Mesothelial cell of epicardium (in vitro differentiated cells): ENCODE results near the gene ZBTB8A. TPM values are rescaled to one million over a fixed set of nuclear protein-coding genes. Genes with fewer than 3 reads are reported as not detected.
A peak's percentile ranks its signal among the peaks of the same experiment; 100 is the strongest.

Experiments
- DNase-seq, 2 experiments: peaks; one replicate each; pipeline ENCODE4 v3.0.0; 2021; ENCODE audit warnings: low spot score in 2 of 2; ENCODE audit not compliant: unreplicated experiment in 2 of 2
- H3K27ac Mint-ChIP-seq: 2 replicates; pipeline ENCODE4 v1.8.0; 2021; ENCODE audit warnings: mixed read lengths
- H3K27me3 Mint-ChIP-seq: 2 replicates; pipeline ENCODE4 v1.8.0; 2021; ENCODE audit warnings: low read depth, mixed read lengths
- H3K36me3 Mint-ChIP-seq: 2 replicates; pipeline ENCODE4 v1.8.0; 2021; ENCODE audit warnings: mixed read lengths
- H3K4me1 Mint-ChIP-seq: 2 replicates; pipeline ENCODE4 v1.8.0; 2021; ENCODE audit warnings: mixed read lengths
- H3K4me3 Mint-ChIP-seq: 2 replicates; pipeline ENCODE4 v1.8.0; 2021; ENCODE audit warnings: mild to moderate bottlenecking, moderate library complexity, mixed read lengths
- H3K9me3 Mint-ChIP-seq: 2 replicates; pipeline ENCODE4 v1.8.0; 2021; ENCODE audit warnings: mixed read lengths
- CTCF ChIP-seq: fragments of 200-600 bp; sonication (generic); IDR thresholded peaks from one replicate; pipeline ENCODE4 v1.5.0; 2021; ENCODE audit warnings: antibody characterized with exemption; ENCODE audit not compliant: unreplicated experiment
- total RNA-seq: library from RNA; stranded (reverse); gene quantifications from 3 replicates; pipeline ENCODE4 v1.2.1, GENCODE V29; 2021

ZBTB8A gene
- 14.8 to 16.2 TPM (median 14.9 TPM) in 3 replicates for total RNA-seq

- no peaks in the 10 kb centered on the region for H3K9me3 Mint-ChIP-seq
Measured at GRCh38 chr1:32538887-32539583, at the start of gene ZBTB8A. Gene ZBTB8A, plus strand, starts transcription at chr1:32539427. Its CDS starts 53,505 bp downstream, at chr1:32592932.

GRCh38 chr1:32489774-32490454 is 49.3 kb upstream of the ZBTB8A start:
- no peak for DNase-seq
- Mint-ChIP-seq H3K36me3 (peaks cover 17% of the 10 kb centered on the region), H3K9me3 (no peaks in the 10 kb centered on the region), H3K27me3 (no peaks in the 10 kb centered on the region), H3K4me1 (peaks cover 49% of the 10 kb centered on the region), H3K4me3 (no peak overlapping the region), H3K27ac (peak overlapping the region; percentile 74)
- TF ChIP-seq CTCF = no peak

More at GRCh38 chr1:32538887-32539583, at the start of gene ZBTB8A:
- Mint-ChIP-seq H3K4me3 (peak within 1 kb of the TSS; percentile 87), H3K4me1 (peaks cover 28% of the 10 kb centered on the region), H3K27ac (peak within 1 kb of the TSS; percentile 95), H3K36me3 (peaks cover 2% of the 10 kb centered on the region), H3K27me3 (no peaks in the 10 kb centered on the region)
- TF ChIP-seq CTCF = no peak
- peak; percentile 20 to 63 for DNase-seq

GRCh38 chr1:32491386-32491785 is 47.8 kb upstream of the ZBTB8A start:
- H3K4me1 Mint-ChIP-seq = peaks cover 47% of the 10 kb centered on the region
- H3K27ac Mint-ChIP-seq = peak overlapping the region; percentile 19
- no peak for DNase-seq
- no peak for TF ChIP-seq CTCF
- peaks cover 10% of the 10 kb centered on the region for H3K36me3 Mint-ChIP-seq
- no peak overlapping the region for H3K4me3 Mint-ChIP-seq
- H3K9me3 Mint-ChIP-seq = no peaks in the 10 kb centered on the region
- no peaks in the 10 kb centered on the region for H3K27me3 Mint-ChIP-seq

- no peaks in the 10 kb centered on the region for H3K9me3 Mint-ChIP-seq
- no peak for TF ChIP-seq CTCF
- peaks cover 51% of the 10 kb centered on the region for H3K4me1 Mint-ChIP-seq
- H3K4me3 Mint-ChIP-seq = no peak overlapping the region
- H3K27me3 Mint-ChIP-seq = no peaks in the 10 kb centered on the region
- DNase-seq = no peak
- peak overlapping the region; percentile 90 for H3K27ac Mint-ChIP-seq
- H3K36me3 Mint-ChIP-seq = peaks cover under 1% of the 10 kb centered on the region
Measured at GRCh38 chr1:32494196-32494595, 45.0 kb upstream of the ZBTB8A start.

- Mint-ChIP-seq H3K36me3 (no peaks in the 10 kb centered on the region), H3K27ac (peak overlapping the region; percentile 99), H3K9me3 (no peaks in the 10 kb centered on the region), H3K27me3 (no peaks in the 10 kb centered on the region), H3K4me1 (peaks cover 51% of the 10 kb centered on the region), H3K4me3 (peak overlapping the region; percentile 7)
- TF ChIP-seq CTCF = no peak
- no peak for DNase-seq
Measured at GRCh38 chr1:32494711-32495337, 44.4 kb upstream of the ZBTB8A start.
